ENCODE data around the gene CAPN14. TPM values are rescaled to one million over a fixed set of nuclear protein-coding genes. Genes with fewer than 3 reads are reported as not detected.

The CAPN14 gene
- total and polyA plus RNA-seq, 12 donors, result 0.10 to 0.28 (median 0.11) TPM; not detected in 5

DNA sequence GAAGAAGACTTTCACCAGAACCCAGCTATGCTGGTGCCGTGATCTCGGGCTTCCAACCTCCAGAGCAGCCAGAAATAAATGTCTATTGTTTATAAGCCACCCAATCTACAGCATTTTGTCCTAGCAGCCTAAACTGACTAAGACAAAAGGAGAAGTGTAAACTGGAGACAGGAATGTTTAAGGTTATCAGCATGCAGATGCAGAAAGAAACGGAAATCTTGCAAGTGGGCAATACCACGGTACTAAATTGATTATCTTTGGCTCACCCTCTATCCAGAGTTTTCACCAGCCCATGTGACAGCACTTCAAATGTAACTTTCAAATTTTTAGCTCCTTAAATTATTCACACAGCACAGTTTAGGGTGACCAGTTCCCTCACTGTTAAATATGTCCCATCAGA lies 5.7 kb upstream of the CAPN14 start:
- intact Hi-C loops (cut with DNase I), result no loop called here
- Histone ChIP-seq H3K4me3 (no peak overlapping the region), H3K9me3 (replicated peaks in 1 of 3) (no peaks in the 10 kb centered on the region), H3K36me3 (replicated peaks in 1 of 2) (no peaks in the 10 kb centered on the region), H3K27me3 (no peaks in the 10 kb centered on the region), H3K4me1 (replicated peaks in 1 of 2) (no peaks in the 10 kb centered on the region), H3K27ac (no peak overlapping the region)
- no peak for DNase-seq
- TF ChIP-seq, protein P1, sequence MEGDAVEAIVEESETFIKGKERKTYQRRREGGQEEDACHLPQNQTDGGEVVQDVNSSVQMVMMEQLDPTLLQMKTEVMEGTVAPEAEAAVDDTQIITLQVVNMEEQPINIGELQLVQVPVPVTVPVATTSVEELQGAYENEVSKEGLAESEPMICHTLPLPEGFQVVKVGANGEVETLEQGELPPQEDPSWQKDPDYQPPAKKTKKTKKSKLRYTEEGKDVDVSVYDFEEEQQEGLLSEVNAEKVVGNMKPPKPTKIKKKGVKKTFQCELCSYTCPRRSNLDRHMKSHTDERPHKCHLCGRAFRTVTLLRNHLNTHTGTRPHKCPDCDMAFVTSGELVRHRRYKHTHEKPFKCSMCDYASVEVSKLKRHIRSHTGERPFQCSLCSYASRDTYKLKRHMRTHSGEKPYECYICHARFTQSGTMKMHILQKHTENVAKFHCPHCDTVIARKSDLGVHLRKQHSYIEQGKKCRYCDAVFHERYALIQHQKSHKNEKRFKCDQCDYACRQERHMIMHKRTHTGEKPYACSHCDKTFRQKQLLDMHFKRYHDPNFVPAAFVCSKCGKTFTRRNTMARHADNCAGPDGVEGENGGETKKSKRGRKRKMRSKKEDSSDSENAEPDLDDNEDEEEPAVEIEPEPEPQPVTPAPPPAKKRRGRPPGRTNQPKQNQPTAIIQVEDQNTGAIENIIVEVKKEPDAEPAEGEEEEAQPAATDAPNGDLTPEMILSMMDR (IDR thresholded peaks at IDR 0.05), result no peak
- TF ChIP-seq POLR2A (IDR thresholded peaks at IDR 0.05), result no peak
- WGBS, 4 donors, result 70 to 81% (median 74%) methylated on average over 4 of the region's 4 CpGs

DNA sequence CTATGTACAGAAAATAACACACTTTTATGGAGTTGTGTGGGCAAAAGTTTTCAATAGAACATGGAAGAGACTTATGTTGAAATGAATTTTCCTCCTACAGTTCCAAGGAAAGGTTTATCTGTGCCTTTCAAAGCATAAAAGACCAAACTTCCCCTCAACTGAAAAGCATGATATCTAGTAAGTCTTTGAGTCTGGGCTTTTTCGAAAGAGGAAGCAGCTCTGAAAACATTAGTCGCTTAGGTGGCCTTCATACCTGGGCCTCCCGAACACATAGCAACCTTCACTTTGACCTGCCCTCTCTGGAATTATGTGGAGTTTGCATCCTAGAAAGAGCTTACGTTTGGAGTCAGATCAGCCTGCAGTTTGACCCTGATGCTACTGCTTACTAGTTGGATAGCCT lies 4.8 kb upstream of the CAPN14 start:
- intact Hi-C loops (cut with DNase I), result no loop called here
- Histone ChIP-seq H3K27ac (no peak overlapping the region), H3K36me3 (replicated peaks in 1 of 2) (no peaks in the 10 kb centered on the region), H3K9me3 (replicated peaks in 1 of 3) (no peaks in the 10 kb centered on the region), H3K4me3 (no peak overlapping the region), H3K27me3 (no peaks in the 10 kb centered on the region), H3K4me1 (replicated peaks in 1 of 2) (no peaks in the 10 kb centered on the region)
- DNase-seq, result no peak
- 53 to 61% (median 56%) methylated on average over 4 of the region's 4 CpGs for WGBS, 4 donors
- TF ChIP-seq POLR2A (IDR thresholded peaks at IDR 0.05), result no peak

- Histone ChIP-seq H3K4me3 (no peak overlapping the region), H3K9me3 (replicated peaks in 1 of 3) (no peaks in the 10 kb centered on the region), H3K27me3 (no peaks in the 10 kb centered on the region), H3K36me3 (replicated peaks in 1 of 2) (no peaks in the 10 kb centered on the region), H3K4me1 (replicated peaks in 1 of 2) (no peaks in the 10 kb centered on the region), H3K27ac (no peak overlapping the region)
- WGBS, 4 donors, result 51 to 63% (median 58%) methylated on average over 6 of the region's 6 CpGs
- TF ChIP-seq, protein P1 (IDR thresholded peaks at IDR 0.05), result no peak
- TF ChIP-seq POLR2A (IDR thresholded peaks at IDR 0.05), result no peak
- intact Hi-C loops (cut with DNase I), result no loop called here
- DNase-seq, result no peak
These were observed 4.2 kb upstream of the CAPN14 start for GRCh38 chr2:31221544-31221943.

GRCh38 chr2:31219131-31219969 lies 2.0 kb upstream of the CAPN14 start:
- Histone ChIP-seq H3K27ac (no peak overlapping the region), H3K4me3 (no peak overlapping the region), H3K9me3 (replicated peaks in 1 of 3) (no peaks in the 10 kb centered on the region), H3K36me3 (replicated peaks in 1 of 2) (no peaks in the 10 kb centered on the region), H3K4me1 (replicated peaks in 1 of 2) (no peaks in the 10 kb centered on the region), H3K27me3 (no peaks in the 10 kb centered on the region)
- DNase-seq, result peak in 3 of 7 donors; percentile 18 to 27 (median 19)
- 29 to 41% (median 34%) methylated on average over 9 to 11 of the region's 11 CpGs for WGBS, 4 donors
- intact Hi-C loops (cut with DNase I), result no loop called here
- TF ChIP-seq, protein P1 (IDR thresholded peaks at IDR 0.05), result no peak
- no peak for TF ChIP-seq POLR2A (IDR thresholded peaks at IDR 0.05)

DNA sequence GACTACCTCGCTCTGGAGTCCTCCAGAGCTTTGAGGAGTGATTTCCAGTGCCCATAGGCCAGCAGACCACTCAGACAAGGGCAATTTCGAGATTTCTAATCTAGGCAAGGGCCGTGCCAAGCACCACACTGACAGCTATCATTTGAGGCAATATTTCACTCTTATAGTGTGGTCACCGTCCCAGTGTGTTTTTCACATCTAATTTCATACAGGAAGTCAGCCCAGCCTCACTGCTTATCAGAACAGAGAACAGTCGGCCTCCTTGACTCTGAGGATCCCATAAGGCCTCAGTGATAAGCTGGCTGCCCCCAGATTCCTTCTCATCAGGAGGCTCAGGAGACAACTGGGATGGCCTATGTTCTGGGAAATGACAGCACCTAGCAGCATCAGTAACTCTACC lies 581 bp downstream of the CAPN14 start:
- H3K36me3 ChIP-seq (replicated peaks in 1 of 2), result no peaks in the 10 kb centered on the region
- H3K27ac ChIP-seq, result no peak overlapping the region
- no peaks in the 10 kb centered on the region for H3K4me1 ChIP-seq (replicated peaks in 1 of 2)
- H3K9me3 ChIP-seq (replicated peaks in 1 of 3), result no peaks in the 10 kb centered on the region
- 57 to 78% (median 67%) methylated on average over 3 to 5 of the region's 5 CpGs for WGBS, 4 donors
- TF ChIP-seq POLR2A (IDR thresholded peaks at IDR 0.05), result no peak
- TF ChIP-seq, protein P1 (IDR thresholded peaks at IDR 0.05), result no peak
- H3K27me3 ChIP-seq, result no peaks in the 10 kb centered on the region
- intact Hi-C loops (cut with DNase I), result no loop called here
- no peak overlapping the region for H3K4me3 ChIP-seq
- DNase-seq, result no peak

Measured in adrenal gland (tissue), 12 donors.